ENCODE results near the gene PRMT7. TPM values are rescaled to one million over a fixed set of nuclear protein-coding genes. Genes with fewer than 3 reads are reported as not detected.

Gene PRMT7
- total RNA-seq, 1 donor from 2014 or later: 71.9 TPM

DNA sequence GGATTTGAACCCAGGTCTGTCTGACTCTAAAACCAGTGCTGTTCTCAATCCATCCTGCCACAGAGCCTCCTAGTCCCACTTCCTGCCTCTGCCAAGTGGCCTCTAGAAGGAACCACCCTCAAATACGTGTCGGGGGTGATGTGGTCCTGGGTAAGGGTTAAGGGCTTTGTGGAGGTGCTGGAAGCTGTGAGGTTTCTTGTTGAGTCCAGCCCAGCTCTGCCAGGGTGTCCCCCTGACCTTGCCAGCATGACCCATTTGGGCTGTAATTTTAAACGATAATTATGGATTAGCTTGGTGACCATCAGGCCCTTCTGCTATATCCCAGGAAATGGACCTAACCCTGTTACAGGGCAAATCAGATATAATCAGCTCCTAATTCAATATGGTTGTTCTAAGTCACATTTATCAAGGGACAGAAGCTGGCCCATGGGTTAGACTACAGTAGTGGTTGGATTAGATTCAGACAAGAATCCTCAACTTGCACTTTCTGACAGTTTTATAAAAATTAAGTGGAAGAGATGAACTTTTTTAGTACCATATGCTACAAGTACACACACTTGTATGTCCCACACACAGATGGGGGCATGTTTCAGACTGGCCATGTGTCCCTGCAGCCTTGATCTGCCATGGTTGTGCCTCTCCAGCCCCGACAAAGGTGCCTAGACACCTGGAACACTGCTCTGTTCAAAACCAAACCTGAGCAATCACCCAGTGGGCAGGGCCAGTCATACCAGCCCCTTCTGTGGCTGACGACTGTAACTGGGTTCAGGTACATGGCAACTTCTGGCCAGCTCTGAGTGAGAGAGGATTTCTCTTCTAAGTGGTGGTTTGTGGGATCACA, 89.5 kb downstream of the PRMT7 start:
- no peaks in the 10 kb centered on the region for H3K9me3 Mint-ChIP-seq
- TF ChIP-seq, protein P1, sequence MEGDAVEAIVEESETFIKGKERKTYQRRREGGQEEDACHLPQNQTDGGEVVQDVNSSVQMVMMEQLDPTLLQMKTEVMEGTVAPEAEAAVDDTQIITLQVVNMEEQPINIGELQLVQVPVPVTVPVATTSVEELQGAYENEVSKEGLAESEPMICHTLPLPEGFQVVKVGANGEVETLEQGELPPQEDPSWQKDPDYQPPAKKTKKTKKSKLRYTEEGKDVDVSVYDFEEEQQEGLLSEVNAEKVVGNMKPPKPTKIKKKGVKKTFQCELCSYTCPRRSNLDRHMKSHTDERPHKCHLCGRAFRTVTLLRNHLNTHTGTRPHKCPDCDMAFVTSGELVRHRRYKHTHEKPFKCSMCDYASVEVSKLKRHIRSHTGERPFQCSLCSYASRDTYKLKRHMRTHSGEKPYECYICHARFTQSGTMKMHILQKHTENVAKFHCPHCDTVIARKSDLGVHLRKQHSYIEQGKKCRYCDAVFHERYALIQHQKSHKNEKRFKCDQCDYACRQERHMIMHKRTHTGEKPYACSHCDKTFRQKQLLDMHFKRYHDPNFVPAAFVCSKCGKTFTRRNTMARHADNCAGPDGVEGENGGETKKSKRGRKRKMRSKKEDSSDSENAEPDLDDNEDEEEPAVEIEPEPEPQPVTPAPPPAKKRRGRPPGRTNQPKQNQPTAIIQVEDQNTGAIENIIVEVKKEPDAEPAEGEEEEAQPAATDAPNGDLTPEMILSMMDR (conservative IDR thresholded peaks at IDR 0.05): no peak
- no peak for DNase-seq (ENCODE audit: low read depth, low spot score)
- no peak overlapping the region for H3K4me3 Mint-ChIP-seq
- H3K27me3 Mint-ChIP-seq (ENCODE audit: low read depth): peaks cover 4% of the 10 kb centered on the region
- no peaks in the 10 kb centered on the region for H3K36me3 Mint-ChIP-seq (ENCODE audit: low read depth)
- H3K27ac Mint-ChIP-seq (ENCODE audit: unreplicated experiment): no peak overlapping the region
- H3K4me1 Mint-ChIP-seq: peaks cover 13% of the 10 kb centered on the region

DNA sequence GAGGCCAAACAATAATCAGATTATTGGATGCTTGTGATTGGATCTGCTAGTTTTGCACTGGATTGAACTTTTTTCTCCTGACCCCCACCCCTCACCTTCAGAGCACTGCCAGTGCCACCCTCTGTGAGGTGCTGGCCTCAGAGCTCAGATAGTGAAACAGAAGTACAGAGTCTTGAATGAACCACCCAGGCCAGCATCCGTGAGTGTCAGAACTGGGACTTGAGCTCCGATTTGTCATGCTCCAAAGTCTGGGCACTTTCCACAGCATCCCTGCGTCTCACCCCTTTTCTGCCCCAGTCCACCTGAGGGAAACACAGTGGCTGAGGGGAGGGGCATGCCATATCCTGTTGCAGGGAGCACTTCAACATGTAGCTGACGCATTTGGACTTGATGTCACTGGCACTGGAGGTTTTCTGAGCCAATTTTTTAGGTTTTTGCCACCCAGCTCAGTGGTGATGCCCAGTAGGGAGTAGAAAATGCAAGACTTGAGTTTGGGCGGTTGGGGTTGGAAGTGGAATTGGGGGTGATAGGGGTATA, 90.2 kb downstream of the PRMT7 start:
- Mint-ChIP-seq H3K27ac (ENCODE audit: unreplicated experiment) (no peak overlapping the region), H3K9me3 (no peaks in the 10 kb centered on the region), H3K4me3 (no peak overlapping the region), H3K4me1 (peaks cover 12% of the 10 kb centered on the region), H3K27me3 (ENCODE audit: low read depth) (peaks cover 4% of the 10 kb centered on the region), H3K36me3 (ENCODE audit: low read depth) (no peaks in the 10 kb centered on the region)
- TF ChIP-seq, protein P1 (conservative IDR thresholded peaks at IDR 0.05): no peak
- DNase-seq (ENCODE audit: low read depth, low spot score): no peak

DNA sequence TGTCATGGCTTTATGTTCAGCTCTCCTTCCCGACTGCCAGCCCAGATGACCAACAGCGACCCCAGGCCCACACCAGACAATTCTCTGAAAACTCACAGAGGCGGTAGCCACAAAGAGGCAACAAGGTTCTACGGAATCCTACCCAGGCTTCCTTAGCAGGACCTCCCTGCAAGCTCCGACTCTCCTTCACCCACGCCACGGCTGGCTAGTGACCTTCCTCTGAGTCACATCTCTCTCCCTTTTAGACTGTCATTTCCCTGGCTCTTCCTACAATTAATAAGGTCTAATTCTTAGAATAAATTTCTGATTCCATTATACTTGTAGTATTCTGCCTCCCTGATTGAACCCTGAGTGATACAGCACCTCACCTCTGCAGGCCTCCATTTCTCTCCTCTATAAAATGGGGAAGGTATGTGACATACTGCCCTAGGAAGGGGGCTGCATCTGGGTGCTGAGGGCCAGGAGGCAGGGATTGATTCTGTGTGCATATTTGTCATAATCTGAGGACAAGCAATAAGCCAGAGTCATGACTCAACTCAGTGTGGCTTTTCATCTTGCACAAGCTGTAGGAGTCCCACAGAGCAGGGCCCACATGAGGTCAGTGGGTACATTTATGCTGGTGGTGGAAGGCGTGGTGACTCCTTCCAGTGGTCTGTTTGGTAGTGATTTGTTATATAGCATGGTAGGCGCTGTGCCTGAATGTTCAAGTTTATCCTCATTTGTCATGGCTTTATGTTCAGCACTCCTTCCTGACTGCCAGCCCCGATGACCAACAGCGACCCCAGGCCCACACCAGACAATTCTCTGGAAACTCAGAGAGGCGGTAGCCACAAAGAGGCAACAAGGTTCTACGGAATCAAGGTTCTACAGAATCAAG, 91.3 kb downstream of the PRMT7 start:
- TF ChIP-seq, protein P1 (conservative IDR thresholded peaks at IDR 0.05): no peak
- H3K27me3 Mint-ChIP-seq (ENCODE audit: low read depth): peaks cover 10% of the 10 kb centered on the region
- peaks cover 16% of the 10 kb centered on the region for H3K4me1 Mint-ChIP-seq
- DNase-seq (ENCODE audit: low read depth, low spot score): no peak
- no peaks in the 10 kb centered on the region for H3K9me3 Mint-ChIP-seq
- H3K36me3 Mint-ChIP-seq (ENCODE audit: low read depth): no peaks in the 10 kb centered on the region
- H3K27ac Mint-ChIP-seq (ENCODE audit: unreplicated experiment): no peak overlapping the region
- H3K4me3 Mint-ChIP-seq: no peak overlapping the region

DNA sequence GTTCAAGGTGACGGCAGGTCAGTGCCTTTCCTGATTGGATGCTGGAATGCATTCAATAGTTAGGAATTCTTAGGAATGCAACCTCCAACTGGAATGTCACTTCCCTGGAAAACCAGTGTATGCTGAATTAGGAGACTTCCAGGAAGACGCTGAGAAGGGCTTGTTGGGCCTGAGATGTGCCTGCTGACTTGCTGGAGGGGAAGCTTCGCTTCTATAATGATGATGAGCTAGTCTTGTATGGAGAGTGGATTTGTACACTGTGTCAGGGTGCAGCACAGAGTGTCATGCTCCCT, 91.9 kb downstream of the PRMT7 start:
- peaks cover 6% of the 10 kb centered on the region for H3K27me3 Mint-ChIP-seq (ENCODE audit: low read depth)
- H3K27ac Mint-ChIP-seq (ENCODE audit: unreplicated experiment): no peak overlapping the region
- TF ChIP-seq, protein P1 (conservative IDR thresholded peaks at IDR 0.05): no peak
- no peaks in the 10 kb centered on the region for H3K36me3 Mint-ChIP-seq (ENCODE audit: low read depth)
- no peak overlapping the region for H3K4me3 Mint-ChIP-seq
- DNase-seq (ENCODE audit: low read depth, low spot score): no peak
- H3K4me1 Mint-ChIP-seq: peaks cover 16% of the 10 kb centered on the region
- no peaks in the 10 kb centered on the region for H3K9me3 Mint-ChIP-seq

DNA sequence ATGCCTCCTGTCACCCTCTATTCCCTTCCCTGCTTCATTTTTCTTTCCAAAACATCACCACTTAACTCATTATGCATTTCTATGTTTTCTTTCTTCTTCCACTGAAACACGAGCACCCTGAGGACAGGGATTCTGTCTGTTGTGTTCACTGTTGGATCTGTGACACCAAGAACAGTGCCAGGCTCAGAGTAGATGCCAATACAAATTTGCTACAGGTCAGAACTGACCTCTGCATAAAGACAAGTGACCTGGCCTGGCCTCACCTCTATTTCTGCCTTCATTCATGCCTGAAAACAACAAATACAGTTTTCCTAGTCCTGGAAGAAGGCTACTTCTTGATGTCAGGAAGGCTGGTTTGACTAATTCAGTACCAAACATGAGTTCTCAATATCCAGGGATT, 92.4 kb downstream of the PRMT7 start:
- no peak overlapping the region for H3K4me3 Mint-ChIP-seq
- TF ChIP-seq, protein P1 (conservative IDR thresholded peaks at IDR 0.05): no peak
- H3K4me1 Mint-ChIP-seq: peaks cover 16% of the 10 kb centered on the region
- H3K9me3 Mint-ChIP-seq: no peaks in the 10 kb centered on the region
- no peak for DNase-seq (ENCODE audit: low read depth, low spot score)
- H3K27me3 Mint-ChIP-seq (ENCODE audit: low read depth): peaks cover 6% of the 10 kb centered on the region
- H3K27ac Mint-ChIP-seq (ENCODE audit: unreplicated experiment): no peak overlapping the region
- no peaks in the 10 kb centered on the region for H3K36me3 Mint-ChIP-seq (ENCODE audit: low read depth)
